ENCODE measurements around the gene SAPCD2. TPM values are rescaled to one million over a fixed set of nuclear protein-coding genes. Genes with fewer than 3 reads are reported as not detected.

The SAPCD2 gene
- total and polyA plus RNA-seq, 2 of the 4 experiments (the other 2 are of a cell fraction), result 3.4 to 4.9 TPM

DNA sequence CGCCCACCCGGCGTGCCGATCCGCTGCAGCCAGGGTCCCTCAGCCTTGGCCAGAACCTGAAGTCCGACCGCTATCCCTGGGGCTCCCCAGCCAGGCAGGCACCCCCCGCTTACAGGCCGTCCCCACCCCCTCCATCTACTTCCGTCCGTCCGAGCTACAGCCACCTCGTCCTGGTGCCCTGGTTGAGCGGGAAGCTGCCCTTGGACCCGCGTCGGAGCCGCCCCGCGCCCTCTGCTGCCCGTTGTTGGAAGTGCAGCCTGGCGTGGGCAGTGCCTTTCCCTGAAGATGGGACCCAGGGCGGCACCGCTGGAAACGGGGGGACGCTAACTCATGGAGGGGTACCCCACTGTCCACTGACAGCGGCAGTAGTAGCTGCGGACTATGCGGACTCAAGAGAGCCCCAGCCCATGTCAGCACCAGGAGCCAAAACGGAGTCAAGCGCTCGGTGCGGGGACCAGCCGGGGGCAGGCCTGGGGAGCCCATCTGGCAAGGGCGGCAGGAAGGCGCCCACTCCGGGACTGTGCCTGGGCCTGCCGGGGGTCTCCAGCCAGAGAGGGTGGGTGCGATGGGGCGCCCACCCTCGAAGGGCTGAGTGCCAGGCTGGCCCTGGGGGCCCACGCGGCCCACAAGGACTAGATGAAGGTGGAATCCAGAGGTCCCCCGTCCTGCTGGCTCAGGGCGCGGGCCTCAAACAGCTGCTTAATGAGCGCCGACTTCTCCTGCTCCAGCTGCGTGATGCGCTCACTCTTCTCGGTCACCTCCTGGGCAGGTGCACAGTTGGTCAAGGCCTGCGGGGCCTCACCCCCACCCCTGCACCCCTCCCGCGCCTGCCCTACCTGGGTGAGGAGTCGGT is 6.1 kb downstream of the SAPCD2 start:
- Histone ChIP-seq H3K56ac (ENCODE audit: extremely low read depth, insufficient read depth, low read length) (no peak overlapping the region), H4K91ac (ENCODE audit: insufficient read depth, low read depth, low read length) (no peak overlapping the region), H3K9ac (ENCODE audit: low read depth, low read length) (no peak overlapping the region), H4K5ac (ENCODE audit: low read depth, low read length) (no peak overlapping the region), H3K27ac (ENCODE audit: insufficient read depth, low read length) (no peak overlapping the region), H3K36me3 (ENCODE audit: control insufficient read depth, insufficient read depth, low read length) (no peaks in the 10 kb centered on the region), H2BK5ac (ENCODE audit: low read depth, low read length, poor library complexity, severe bottlenecking) (no peak overlapping the region), H2BK20ac (ENCODE audit: low read depth, low read length) (no peak overlapping the region), H3K79me1 (ENCODE audit: low read depth in 1 of 2, low read length in 2 of 2) (peaks cover 2 to 7% of the 10 kb centered on the region in 2 experiments; a peak in 3 of 4 replicates), H2AFZ (replicated peaks; ENCODE audit: low read length, poor library complexity) (peak overlapping the region; percentile 71), H3K14ac (replicated peaks; ENCODE audit: low read depth, low read length) (no peak overlapping the region), H2AK5ac (ENCODE audit: low read depth, low read length) (no peak overlapping the region), H4K8ac (ENCODE audit: low read depth in 2 of 2, low read length in 2 of 2) (no peak overlapping the region), H3K4ac (ENCODE audit: low read depth, low read length) (no peak overlapping the region), H3K4me3 (ENCODE audit: insufficient read depth, low read depth, low read length) (no peak overlapping the region), H3K4me2 (ENCODE audit: low read depth, low read length) (no peak overlapping the region), H3K4me1 (ENCODE audit: control insufficient read depth, insufficient read depth, low read length) (no peaks in the 10 kb centered on the region), H3K9me1 (ENCODE audit: insufficient read depth, low read length) (no peaks in the 10 kb centered on the region), H3K27me3 (ENCODE audit: control insufficient read depth, insufficient read depth, low read length) (no peaks in the 10 kb centered on the region), H3K9me3 (ENCODE audit: control insufficient read depth, insufficient read depth, low read length) (no peaks in the 10 kb centered on the region), H3K23ac (ENCODE audit: low read depth, low read length) (no peak overlapping the region), H2BK120ac (ENCODE audit: low read depth, low read length) (no peak overlapping the region), H2AK9ac (replicated peaks; ENCODE audit: low read depth, low read length, poor library complexity) (peak overlapping the region; percentile 37), H4K20me1 (ENCODE audit: insufficient read depth, low read length) (no peaks in the 10 kb centered on the region), H3K18ac (ENCODE audit: low read depth, low read length) (no peak overlapping the region), H2BK15ac (ENCODE audit: low read depth, low read length) (no peak overlapping the region)
- ChIA-PET CTCF (interaction anchor here (0.7 to 1.9 kb wide), 8 partner anchors 9 to 125 kb away, joined by 3 to 17 read pairs (median 4); partner anchors contain the start of genes MAN1B1, NPDC1 and UAP1L1), POLR2A (ENCODE audit: unreplicated experiment) (no interaction called here)
- dilution Hi-C loops (cut with HindIII; ENCODE audit: low sequenced_read_pairs, unreplicated experiment), result no loop called here
- ATAC-seq (ENCODE audit: low read depth) (peak; percentile 95), DNase-seq (no peak)
- 21% methylated on average over 27 of the region's 55 CpGs; no CpG with 5 or more reads in 1 of the 2 experiments for WGBS, 2 experiments (ENCODE audit: extremely low coverage in 2 of 2, insufficient read length in 1 of 2)
- intact Hi-C loops (cut with micrococcal nuclease), result no loop called here
- BruUV-seq (replicated peaks), result no TSS peak
- in situ Hi-C loops (cut with MboI; ENCODE audit: low sequenced_read_pairs), result no loop called here
- TF ChIP-seq, protein P1, sequence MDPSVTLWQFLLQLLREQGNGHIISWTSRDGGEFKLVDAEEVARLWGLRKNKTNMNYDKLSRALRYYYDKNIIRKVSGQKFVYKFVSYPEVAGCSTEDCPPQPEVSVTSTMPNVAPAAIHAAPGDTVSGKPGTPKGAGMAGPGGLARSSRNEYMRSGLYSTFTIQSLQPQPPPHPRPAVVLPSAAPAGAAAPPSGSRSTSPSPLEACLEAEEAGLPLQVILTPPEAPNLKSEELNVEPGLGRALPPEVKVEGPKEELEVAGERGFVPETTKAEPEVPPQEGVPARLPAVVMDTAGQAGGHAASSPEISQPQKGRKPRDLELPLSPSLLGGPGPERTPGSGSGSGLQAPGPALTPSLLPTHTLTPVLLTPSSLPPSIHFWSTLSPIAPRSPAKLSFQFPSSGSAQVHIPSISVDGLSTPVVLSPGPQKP (IDR thresholded peaks at IDR 0.05; ENCODE audit: borderline replicate concordance, low read depth, low read length), result no peak
- peak; percentile 81 for TF ChIP-seq SMC3 (IDR thresholded peaks at IDR 0.05; ENCODE audit: low read depth, low read length)
- TF ChIP-seq NFE2L2 (IDR thresholded peaks at IDR 0.05; ENCODE audit: low read depth, low read length), result no peak
- TF ChIP-seq, protein P2, sequence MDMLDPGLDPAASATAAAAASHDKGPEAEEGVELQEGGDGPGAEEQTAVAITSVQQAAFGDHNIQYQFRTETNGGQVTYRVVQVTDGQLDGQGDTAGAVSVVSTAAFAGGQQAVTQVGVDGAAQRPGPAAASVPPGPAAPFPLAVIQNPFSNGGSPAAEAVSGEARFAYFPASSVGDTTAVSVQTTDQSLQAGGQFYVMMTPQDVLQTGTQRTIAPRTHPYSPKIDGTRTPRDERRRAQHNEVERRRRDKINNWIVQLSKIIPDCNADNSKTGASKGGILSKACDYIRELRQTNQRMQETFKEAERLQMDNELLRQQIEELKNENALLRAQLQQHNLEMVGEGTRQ (IDR thresholded peaks at IDR 0.05; ENCODE audit: low read depth, low read length), result no peak
- no peak for TF ChIP-seq RCOR1 (IDR thresholded peaks at IDR 0.05; ENCODE audit: insufficient replicate concordance, low read length)
- TF ChIP-seq, protein P3, sequence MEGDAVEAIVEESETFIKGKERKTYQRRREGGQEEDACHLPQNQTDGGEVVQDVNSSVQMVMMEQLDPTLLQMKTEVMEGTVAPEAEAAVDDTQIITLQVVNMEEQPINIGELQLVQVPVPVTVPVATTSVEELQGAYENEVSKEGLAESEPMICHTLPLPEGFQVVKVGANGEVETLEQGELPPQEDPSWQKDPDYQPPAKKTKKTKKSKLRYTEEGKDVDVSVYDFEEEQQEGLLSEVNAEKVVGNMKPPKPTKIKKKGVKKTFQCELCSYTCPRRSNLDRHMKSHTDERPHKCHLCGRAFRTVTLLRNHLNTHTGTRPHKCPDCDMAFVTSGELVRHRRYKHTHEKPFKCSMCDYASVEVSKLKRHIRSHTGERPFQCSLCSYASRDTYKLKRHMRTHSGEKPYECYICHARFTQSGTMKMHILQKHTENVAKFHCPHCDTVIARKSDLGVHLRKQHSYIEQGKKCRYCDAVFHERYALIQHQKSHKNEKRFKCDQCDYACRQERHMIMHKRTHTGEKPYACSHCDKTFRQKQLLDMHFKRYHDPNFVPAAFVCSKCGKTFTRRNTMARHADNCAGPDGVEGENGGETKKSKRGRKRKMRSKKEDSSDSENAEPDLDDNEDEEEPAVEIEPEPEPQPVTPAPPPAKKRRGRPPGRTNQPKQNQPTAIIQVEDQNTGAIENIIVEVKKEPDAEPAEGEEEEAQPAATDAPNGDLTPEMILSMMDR (conservative IDR thresholded peaks at IDR 0.05; ENCODE audit: low read depth, low read length), result peak; percentile 83
- TF ChIP-seq RAD21 (IDR thresholded peaks at IDR 0.05; ENCODE audit: low read length), result peak; percentile 67
- TF ChIP-seq MAZ (IDR thresholded peaks at IDR 0.05; ENCODE audit: borderline replicate concordance, low read depth, low read length), result no peak
- no peak for TF ChIP-seq BHLHE40 (IDR thresholded peaks at IDR 0.05; ENCODE audit: low read depth, low read length)
- TF ChIP-seq POLR2A (IDR thresholded peaks at IDR 0.05; ENCODE audit: low read depth, low read length), result no peak
